Activated CD8-positive, alpha-beta T cell treated with anti-CD3 and anti-CD28 coated beads for 36 hours (primary cell): Measurements from ENCODE around the gene C17orf100. TPM values are rescaled to one million over a fixed set of nuclear protein-coding genes. Genes with fewer than 3 reads are reported as not detected.

ENCODE experiments used
- ATAC-seq: fragments of 200-7000 bp; cut with Tn5 transposase; one replicate; pipeline ENCODE4 v1.10.0; 2021; ENCODE audit warnings: mild to moderate bottlenecking, moderate library complexity
- CTCF ChIA-PET: fragments of 350-600 bp; sonication (Branson Sonifier 250); formaldehyde crosslinking; loops from one replicate; lab custom pipeline; 2021; ENCODE audit warnings: antibody characterized with exemption; lab: Charles Lee
- POLR2A ChIA-PET: fragments of 350-600 bp; sonication (Branson Sonifier 250); formaldehyde crosslinking; loops from one replicate; lab custom pipeline; 2021; ENCODE audit warnings: antibody characterized with exemption; lab: Charles Lee
- DNase-seq: peaks from one replicate; pipeline ENCODE4 v3.0.0-alpha.2; 2020
- H3K27ac Mint-ChIP-seq: one replicate; pipeline ENCODE4 v1.8.0; 2021; ENCODE audit warnings: mild to moderate bottlenecking, mixed read lengths
- H3K27me3 Mint-ChIP-seq: one replicate; pipeline ENCODE4 v1.8.0; 2021; ENCODE audit warnings: mixed read lengths
- H3K36me3 Mint-ChIP-seq: one replicate; pipeline ENCODE4 v1.8.0; 2021; ENCODE audit warnings: low read depth, mixed read lengths
- H3K4me1 Mint-ChIP-seq: one replicate; pipeline ENCODE4 v1.8.0; 2021; ENCODE audit warnings: low read depth, mixed read lengths
- H3K4me3 Mint-ChIP-seq: one replicate; pipeline ENCODE4 v1.8.0; 2021; ENCODE audit warnings: mild to moderate bottlenecking, moderate library complexity, mixed read lengths
- H3K9me3 Mint-ChIP-seq: one replicate; pipeline ENCODE4 v1.8.0; 2021; ENCODE audit warnings: mixed read lengths
- intact Hi-C: fragments of 100-400 bp; cut with micrococcal nuclease; formaldehyde crosslinking; loops from one replicate; pipeline ENCODE4 v1.10.0; 2022
- total RNA-seq, 2 experiments: library from RNA; stranded (reverse); gene quantifications; one replicate each; pipeline ENCODE4 v1.2.3, GENCODE V29; 2021
- TF ChIP-seq, protein P1 (sequence below): fragments of 200-600 bp; IDR thresholded peaks from one replicate; pipeline ENCODE4 v1.8.0; 2022; ENCODE audit warnings: antibody characterized with exemption, mild to moderate bottlenecking

Gene C17orf100
- total RNA-seq, 2 experiments from 2014 or later: 1.1 to 1.6 TPM

DNA sequence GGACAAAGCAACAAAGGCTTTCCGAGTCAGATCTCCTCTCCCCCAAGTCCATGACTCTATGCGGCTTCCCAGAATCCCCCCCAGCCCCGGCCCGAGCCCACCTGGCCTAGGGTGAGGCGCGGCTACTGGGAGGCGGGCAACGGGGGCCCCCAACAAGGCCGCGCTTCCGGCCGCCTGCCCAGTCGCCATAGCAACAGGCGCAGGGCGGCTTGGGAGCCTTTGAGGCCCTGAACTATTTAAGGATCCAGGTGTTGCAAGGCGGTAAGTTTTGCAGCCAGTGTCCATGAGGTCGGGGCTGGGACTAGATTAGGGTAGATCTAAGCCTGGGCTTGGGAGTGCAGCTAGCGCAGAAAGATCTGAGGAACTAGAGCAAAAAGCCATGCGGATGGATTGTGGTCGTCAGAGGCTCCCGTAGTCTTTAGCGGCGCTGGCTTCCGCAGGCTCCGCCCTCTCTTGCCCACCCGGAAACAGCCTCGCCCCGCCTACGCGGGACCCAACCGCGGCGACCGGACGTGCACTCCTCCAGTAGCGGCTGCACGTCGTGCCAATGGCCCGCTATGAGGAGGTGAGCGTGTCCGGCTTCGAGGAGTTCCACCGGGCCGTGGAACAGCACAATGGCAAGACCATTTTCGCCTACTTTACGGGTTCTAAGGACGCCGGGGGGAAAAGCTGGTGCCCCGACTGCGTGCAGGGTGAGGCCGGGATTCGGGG, 10.9 kb upstream of the C17orf100 start, which contains the start of the genes KIAA0753 and TXNDC17:
Gene KIAA0753 (minus strand): TSS at position 176 of the 711 bp plus-strand sequence. CDS start 5,608 bp downstream, outside the sequence.
Gene TXNDC17 (plus strand): TSS at position 525 of the 711 bp plus-strand sequence. CDS start 23 bp downstream, at position 548.
- peak; percentile 97 for DNase-seq
- peak; percentile 89 for ATAC-seq
- Mint-ChIP-seq H3K4me3 (peak within 1 kb of the TSS; percentile 89), H3K27ac (peak within 1 kb of the TSS; percentile 97), H3K36me3 (peaks cover 37% of the 10 kb centered on the region), H3K9me3 (no peaks in the 10 kb centered on the region), H3K4me1 (peaks cover 58% of the 10 kb centered on the region), H3K27me3 (no peaks in the 10 kb centered on the region)
- ChIA-PET POLR2A (interaction anchor here (1.0 to 4.1 kb wide), 5 partner anchors 10 to 91 kb away, joined by 3 to 28 read pairs (median 5); partner anchors contain the start of genes C17orf100 and MED31), CTCF (interaction anchor here (1.3 to 2.2 kb wide), 3 partner anchors 10 to 381 kb away, joined by 3 to 11 read pairs (median 4); partner anchors contain the start of genes C17orf100 and MED31)
- intact Hi-C loops: loop anchor here (10.0 kb wide), 1 partner anchor 166 kb away; no protein-coding TSS in a partner anchor
- TF ChIP-seq, protein P1, sequence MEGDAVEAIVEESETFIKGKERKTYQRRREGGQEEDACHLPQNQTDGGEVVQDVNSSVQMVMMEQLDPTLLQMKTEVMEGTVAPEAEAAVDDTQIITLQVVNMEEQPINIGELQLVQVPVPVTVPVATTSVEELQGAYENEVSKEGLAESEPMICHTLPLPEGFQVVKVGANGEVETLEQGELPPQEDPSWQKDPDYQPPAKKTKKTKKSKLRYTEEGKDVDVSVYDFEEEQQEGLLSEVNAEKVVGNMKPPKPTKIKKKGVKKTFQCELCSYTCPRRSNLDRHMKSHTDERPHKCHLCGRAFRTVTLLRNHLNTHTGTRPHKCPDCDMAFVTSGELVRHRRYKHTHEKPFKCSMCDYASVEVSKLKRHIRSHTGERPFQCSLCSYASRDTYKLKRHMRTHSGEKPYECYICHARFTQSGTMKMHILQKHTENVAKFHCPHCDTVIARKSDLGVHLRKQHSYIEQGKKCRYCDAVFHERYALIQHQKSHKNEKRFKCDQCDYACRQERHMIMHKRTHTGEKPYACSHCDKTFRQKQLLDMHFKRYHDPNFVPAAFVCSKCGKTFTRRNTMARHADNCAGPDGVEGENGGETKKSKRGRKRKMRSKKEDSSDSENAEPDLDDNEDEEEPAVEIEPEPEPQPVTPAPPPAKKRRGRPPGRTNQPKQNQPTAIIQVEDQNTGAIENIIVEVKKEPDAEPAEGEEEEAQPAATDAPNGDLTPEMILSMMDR: no peak

DNA sequence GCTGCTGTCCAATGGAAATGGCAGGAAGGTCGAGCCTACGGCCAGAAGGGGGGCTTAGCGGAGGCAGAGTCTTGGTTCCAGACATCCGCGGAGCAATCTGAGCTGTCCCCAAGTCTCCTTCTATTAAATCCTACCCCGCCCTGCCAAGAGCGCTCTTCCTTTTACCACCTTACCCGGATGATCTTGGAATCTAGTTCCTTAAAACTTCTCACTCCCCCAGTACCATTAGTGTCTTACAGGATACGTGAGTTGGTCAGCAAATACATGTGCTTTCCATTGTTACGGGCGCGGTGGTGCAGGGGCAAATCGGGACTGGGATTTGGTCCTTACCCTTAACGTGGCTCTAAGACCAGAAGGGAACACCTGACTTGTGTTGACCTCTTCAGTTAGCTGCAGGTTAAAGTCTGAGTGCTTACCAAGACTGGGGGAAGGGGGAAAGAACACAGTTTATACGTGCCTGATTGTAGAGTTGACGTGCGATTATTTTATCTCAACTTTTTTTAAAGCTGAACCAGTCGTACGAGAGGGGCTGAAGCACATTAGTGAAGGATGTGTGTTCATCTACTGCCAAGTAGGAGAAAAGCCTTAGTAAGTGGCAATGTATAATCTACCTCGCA, 10.2 kb upstream of the C17orf100 start:
- intact Hi-C loops: loop anchor here (10.0 kb wide), 1 partner anchor 167 kb away; no protein-coding TSS in a partner anchor
- ATAC-seq (no peak), DNase-seq (no peak)
- Mint-ChIP-seq H3K9me3 (no peaks in the 10 kb centered on the region), H3K36me3 (peaks cover 37% of the 10 kb centered on the region), H3K4me3 (peak overlapping the region; percentile 89), H3K27ac (peak overlapping the region; percentile 97), H3K27me3 (no peaks in the 10 kb centered on the region), H3K4me1 (peaks cover 62% of the 10 kb centered on the region)
- POLR2A ChIA-PET: interaction anchor here (0.8 to 4.1 kb wide), 7 partner anchors 9 to 92 kb away, joined by 3 to 28 read pairs (median 4); partner anchors contain the start of genes C17orf100 and MED31
- CTCF ChIA-PET: interaction anchor here (0.8 to 2.2 kb wide), 4 partner anchors 9 to 553 kb away, joined by 3 to 11 read pairs (median 4); partner anchors contain the start of genes C17orf100 and MED31
- TF ChIP-seq, protein P1: no peak

DNA sequence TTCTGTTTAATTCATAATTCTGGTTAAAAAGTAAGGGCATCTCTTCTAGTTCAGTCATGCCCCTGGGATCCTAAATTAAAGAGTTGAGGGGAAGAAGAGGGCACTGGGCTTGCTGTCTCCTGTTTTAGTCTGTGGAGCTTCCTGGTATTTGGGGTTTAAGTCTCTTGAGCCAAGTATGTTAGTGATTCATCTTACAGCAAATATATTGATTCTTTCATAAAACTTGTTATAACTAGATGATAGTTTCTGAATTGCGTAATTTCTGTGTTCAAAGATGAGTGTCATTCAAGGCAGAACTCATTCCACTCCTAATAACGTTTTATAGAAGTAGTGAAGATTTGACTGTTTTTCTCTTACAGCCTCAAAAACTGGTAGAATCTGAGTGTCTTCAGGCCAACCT, 9.0 kb upstream of the C17orf100 start:
- CTCF ChIA-PET: interaction anchor here (2.2 kb wide), 1 partner anchor 8 kb away, joined by 11 read pairs; the partner anchor contains the start of genes C17orf100 and MED31
- no peaks in the 10 kb centered on the region for H3K27me3 Mint-ChIP-seq
- DNase-seq (no peak), ATAC-seq (no peak)
- TF ChIP-seq, protein P1: no peak
- H3K27ac Mint-ChIP-seq: peak overlapping the region; percentile 97
- H3K4me3 Mint-ChIP-seq: peak overlapping the region; percentile 89
- H3K4me1 Mint-ChIP-seq: peaks cover 58% of the 10 kb centered on the region
- intact Hi-C loops: loop anchor here (10.0 kb wide), 1 partner anchor 168 kb away; no protein-coding TSS in a partner anchor
- no peaks in the 10 kb centered on the region for H3K9me3 Mint-ChIP-seq
- POLR2A ChIA-PET: interaction anchor here (4.1 kb wide), 1 partner anchor 8 kb away, joined by 28 read pairs; the partner anchor contains the start of genes C17orf100 and MED31
- peaks cover 37% of the 10 kb centered on the region for H3K36me3 Mint-ChIP-seq

DNA sequence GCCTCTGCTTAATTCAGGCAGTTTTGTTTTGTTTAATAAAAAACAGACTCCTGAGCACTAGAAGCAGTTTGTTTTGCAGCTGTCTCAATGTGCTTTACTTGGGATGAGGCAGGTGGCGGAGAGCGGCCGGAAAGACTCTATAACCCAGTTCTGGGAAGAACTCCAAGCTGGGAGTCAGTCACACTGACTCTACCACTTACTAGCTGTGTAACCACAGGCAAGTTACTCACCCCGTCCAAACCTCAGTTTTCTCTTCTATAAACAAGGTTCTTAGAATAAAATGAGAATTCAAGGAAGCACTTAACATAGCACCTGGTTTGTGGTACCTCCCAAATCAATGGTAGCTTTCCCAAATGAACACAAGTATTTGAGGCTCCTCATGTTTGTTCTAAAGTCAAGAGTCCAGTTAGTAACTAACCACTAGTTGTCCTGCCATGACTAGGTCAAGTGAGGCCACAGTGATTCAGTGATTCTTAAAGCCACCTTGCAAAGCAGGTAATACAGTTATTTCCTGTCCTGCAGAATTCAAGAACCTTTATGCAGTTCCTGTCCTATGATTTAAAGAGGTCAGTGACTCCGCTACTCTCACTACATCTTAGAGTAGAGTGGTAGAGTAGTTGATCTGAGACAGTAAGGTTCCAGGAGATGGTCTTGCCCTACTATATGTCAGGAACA, 8.0 kb upstream of the C17orf100 start:
- TF ChIP-seq, protein P1: no peak
- no peak for DNase-seq
- H3K27ac Mint-ChIP-seq: peak overlapping the region; percentile 77
- peak overlapping the region; percentile 8 for H3K4me3 Mint-ChIP-seq
- H3K9me3 Mint-ChIP-seq: no peaks in the 10 kb centered on the region
- intact Hi-C loops: loop anchor here (10.0 kb wide), 1 partner anchor 169 kb away; no protein-coding TSS in a partner anchor
- CTCF ChIA-PET: no interaction called here
- H3K36me3 Mint-ChIP-seq: peaks cover 44% of the 10 kb centered on the region
- POLR2A ChIA-PET: interaction anchor here (0.6 kb wide), 1 partner anchor 78 kb away, joined by 3 read pairs; no protein-coding TSS in a partner anchor
- ATAC-seq: no peak
- no peaks in the 10 kb centered on the region for H3K27me3 Mint-ChIP-seq
- H3K4me1 Mint-ChIP-seq: peaks cover 60% of the 10 kb centered on the region
